ENCODE data around the gene BCAP29.

DNA sequence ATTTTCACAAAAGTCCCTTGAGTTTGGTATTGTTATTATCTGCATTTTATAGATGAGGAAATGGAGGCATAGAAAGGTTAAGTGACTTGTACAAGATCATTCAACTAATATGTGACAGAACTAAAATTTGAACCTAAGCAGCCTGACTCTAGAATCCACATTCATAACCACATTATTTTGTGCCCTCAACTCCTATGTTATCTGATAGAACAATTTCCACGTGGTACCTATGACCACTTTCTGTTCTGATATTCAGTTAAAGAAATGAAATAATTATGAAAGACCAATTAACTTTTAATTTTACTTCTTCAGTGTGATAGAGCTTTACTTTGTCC is 17.5 kb downstream of the BCAP29 start:
- TF ChIP-seq, protein P1, sequence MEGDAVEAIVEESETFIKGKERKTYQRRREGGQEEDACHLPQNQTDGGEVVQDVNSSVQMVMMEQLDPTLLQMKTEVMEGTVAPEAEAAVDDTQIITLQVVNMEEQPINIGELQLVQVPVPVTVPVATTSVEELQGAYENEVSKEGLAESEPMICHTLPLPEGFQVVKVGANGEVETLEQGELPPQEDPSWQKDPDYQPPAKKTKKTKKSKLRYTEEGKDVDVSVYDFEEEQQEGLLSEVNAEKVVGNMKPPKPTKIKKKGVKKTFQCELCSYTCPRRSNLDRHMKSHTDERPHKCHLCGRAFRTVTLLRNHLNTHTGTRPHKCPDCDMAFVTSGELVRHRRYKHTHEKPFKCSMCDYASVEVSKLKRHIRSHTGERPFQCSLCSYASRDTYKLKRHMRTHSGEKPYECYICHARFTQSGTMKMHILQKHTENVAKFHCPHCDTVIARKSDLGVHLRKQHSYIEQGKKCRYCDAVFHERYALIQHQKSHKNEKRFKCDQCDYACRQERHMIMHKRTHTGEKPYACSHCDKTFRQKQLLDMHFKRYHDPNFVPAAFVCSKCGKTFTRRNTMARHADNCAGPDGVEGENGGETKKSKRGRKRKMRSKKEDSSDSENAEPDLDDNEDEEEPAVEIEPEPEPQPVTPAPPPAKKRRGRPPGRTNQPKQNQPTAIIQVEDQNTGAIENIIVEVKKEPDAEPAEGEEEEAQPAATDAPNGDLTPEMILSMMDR (IDR thresholded peaks at IDR 0.05 in 2 of 3, conservative IDR thresholded peaks at IDR 0.05 in 1 of 3; ENCODE audit: borderline replicate concordance in 1 of 3, insufficient read depth in 1 of 3, low read depth in 2 of 3, low read length in 2 of 3): no peak
- TF ChIP-seq JUND (IDR thresholded peaks at IDR 0.05): no peak
- TF ChIP-seq SP1 (IDR thresholded peaks at IDR 0.05; ENCODE audit: low read depth): no peak
- TF ChIP-seq POLR2A (IDR thresholded peaks at IDR 0.05; ENCODE audit: borderline replicate concordance, extremely low read depth, insufficient read depth, insufficient read length): no peak
- TF ChIP-seq, protein P2, sequence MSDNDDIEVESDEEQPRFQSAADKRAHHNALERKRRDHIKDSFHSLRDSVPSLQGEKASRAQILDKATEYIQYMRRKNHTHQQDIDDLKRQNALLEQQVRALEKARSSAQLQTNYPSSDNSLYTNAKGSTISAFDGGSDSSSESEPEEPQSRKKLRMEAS (IDR thresholded peaks at IDR 0.05): no peak
- no peak for TF ChIP-seq POLR2AphosphoS5 (IDR thresholded peaks at IDR 0.05; ENCODE audit: low read depth, low read length)
- TF ChIP-seq ELF1 (IDR thresholded peaks at IDR 0.05; ENCODE audit: borderline replicate concordance, low read depth): no peak
- TF ChIP-seq RAD21 (IDR thresholded peaks at IDR 0.05; ENCODE audit: low read depth): no peak
- TF ChIP-seq EZH2 (IDR thresholded peaks at IDR 0.05): no peak
- TF ChIP-seq, protein P3, sequence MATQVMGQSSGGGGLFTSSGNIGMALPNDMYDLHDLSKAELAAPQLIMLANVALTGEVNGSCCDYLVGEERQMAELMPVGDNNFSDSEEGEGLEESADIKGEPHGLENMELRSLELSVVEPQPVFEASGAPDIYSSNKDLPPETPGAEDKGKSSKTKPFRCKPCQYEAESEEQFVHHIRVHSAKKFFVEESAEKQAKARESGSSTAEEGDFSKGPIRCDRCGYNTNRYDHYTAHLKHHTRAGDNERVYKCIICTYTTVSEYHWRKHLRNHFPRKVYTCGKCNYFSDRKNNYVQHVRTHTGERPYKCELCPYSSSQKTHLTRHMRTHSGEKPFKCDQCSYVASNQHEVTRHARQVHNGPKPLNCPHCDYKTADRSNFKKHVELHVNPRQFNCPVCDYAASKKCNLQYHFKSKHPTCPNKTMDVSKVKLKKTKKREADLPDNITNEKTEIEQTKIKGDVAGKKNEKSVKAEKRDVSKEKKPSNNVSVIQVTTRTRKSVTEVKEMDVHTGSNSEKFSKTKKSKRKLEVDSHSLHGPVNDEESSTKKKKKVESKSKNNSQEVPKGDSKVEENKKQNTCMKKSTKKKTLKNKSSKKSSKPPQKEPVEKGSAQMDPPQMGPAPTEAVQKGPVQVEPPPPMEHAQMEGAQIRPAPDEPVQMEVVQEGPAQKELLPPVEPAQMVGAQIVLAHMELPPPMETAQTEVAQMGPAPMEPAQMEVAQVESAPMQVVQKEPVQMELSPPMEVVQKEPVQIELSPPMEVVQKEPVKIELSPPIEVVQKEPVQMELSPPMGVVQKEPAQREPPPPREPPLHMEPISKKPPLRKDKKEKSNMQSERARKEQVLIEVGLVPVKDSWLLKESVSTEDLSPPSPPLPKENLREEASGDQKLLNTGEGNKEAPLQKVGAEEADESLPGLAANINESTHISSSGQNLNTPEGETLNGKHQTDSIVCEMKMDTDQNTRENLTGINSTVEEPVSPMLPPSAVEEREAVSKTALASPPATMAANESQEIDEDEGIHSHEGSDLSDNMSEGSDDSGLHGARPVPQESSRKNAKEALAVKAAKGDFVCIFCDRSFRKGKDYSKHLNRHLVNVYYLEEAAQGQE (IDR thresholded peaks at IDR 0.05; ENCODE audit: low read depth): no peak
- TF ChIP-seq, protein P4, sequence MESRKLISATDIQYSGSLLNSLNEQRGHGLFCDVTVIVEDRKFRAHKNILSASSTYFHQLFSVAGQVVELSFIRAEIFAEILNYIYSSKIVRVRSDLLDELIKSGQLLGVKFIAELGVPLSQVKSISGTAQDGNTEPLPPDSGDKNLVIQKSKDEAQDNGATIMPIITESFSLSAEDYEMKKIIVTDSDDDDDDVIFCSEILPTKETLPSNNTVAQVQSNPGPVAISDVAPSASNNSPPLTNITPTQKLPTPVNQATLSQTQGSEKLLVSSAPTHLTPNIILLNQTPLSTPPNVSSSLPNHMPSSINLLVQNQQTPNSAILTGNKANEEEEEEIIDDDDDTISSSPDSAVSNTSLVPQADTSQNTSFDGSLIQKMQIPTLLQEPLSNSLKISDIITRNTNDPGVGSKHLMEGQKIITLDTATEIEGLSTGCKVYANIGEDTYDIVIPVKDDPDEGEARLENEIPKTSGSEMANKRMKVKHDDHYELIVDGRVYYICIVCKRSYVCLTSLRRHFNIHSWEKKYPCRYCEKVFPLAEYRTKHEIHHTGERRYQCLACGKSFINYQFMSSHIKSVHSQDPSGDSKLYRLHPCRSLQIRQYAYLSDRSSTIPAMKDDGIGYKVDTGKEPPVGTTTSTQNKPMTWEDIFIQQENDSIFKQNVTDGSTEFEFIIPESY (IDR thresholded peaks at IDR 0.05; ENCODE audit: extremely low read depth, insufficient replicate concordance, low read length): no peak
